Measurements from ENCODE around the gene PUM2.
A peak's percentile ranks its signal among the peaks of the same experiment; 100 is the strongest.

DNA sequence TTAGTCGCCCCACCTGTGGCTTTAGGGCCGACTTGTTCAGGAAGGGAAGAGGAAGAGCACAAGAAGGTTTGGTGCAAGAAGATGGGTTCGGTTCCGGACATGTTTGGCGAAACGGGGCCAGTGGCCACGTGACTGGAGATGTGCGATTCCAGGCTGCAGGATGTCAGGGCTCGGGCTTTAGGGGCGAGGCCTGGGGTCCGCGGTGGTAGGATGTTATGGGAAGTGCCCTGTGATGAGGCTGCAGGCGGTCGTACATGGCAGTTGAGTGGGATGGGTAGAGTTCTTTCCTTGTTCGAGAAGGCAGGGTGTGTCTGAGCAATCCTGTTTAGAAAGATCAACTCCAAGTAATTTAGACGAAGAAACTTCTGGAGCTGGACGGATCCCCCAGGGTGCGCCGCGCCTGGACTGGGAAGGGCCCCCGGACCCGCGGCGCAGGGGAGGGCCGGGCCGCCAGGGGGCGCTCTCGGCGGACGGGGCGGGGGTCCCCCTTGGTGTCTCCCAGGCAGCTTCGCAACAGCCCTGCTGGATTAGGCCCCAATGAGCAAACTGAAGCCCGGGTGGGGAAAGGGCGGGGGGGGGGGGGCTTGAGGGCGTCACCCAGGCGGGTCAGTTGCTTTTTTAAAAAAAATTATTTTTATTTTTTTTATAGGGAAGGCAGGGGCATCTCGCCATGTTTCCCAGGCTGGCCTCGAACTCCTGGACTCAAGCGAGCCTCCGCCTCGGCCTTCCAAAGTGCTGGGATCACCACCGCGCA, 108.5 kb downstream of the PUM2 start:
- no peak for TF ChIP-seq POLR2AphosphoS5 (IDR thresholded peaks at IDR 0.05; ENCODE audit: low read depth, low read length)
- no peak for TF ChIP-seq SIN3A (IDR thresholded peaks at IDR 0.05; ENCODE audit: borderline replicate concordance, insufficient read depth, low read depth, low read length)
- TF ChIP-seq, protein P1, sequence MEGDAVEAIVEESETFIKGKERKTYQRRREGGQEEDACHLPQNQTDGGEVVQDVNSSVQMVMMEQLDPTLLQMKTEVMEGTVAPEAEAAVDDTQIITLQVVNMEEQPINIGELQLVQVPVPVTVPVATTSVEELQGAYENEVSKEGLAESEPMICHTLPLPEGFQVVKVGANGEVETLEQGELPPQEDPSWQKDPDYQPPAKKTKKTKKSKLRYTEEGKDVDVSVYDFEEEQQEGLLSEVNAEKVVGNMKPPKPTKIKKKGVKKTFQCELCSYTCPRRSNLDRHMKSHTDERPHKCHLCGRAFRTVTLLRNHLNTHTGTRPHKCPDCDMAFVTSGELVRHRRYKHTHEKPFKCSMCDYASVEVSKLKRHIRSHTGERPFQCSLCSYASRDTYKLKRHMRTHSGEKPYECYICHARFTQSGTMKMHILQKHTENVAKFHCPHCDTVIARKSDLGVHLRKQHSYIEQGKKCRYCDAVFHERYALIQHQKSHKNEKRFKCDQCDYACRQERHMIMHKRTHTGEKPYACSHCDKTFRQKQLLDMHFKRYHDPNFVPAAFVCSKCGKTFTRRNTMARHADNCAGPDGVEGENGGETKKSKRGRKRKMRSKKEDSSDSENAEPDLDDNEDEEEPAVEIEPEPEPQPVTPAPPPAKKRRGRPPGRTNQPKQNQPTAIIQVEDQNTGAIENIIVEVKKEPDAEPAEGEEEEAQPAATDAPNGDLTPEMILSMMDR (IDR thresholded peaks at IDR 0.05), result peak; percentile 80
- TF ChIP-seq, protein P2, sequence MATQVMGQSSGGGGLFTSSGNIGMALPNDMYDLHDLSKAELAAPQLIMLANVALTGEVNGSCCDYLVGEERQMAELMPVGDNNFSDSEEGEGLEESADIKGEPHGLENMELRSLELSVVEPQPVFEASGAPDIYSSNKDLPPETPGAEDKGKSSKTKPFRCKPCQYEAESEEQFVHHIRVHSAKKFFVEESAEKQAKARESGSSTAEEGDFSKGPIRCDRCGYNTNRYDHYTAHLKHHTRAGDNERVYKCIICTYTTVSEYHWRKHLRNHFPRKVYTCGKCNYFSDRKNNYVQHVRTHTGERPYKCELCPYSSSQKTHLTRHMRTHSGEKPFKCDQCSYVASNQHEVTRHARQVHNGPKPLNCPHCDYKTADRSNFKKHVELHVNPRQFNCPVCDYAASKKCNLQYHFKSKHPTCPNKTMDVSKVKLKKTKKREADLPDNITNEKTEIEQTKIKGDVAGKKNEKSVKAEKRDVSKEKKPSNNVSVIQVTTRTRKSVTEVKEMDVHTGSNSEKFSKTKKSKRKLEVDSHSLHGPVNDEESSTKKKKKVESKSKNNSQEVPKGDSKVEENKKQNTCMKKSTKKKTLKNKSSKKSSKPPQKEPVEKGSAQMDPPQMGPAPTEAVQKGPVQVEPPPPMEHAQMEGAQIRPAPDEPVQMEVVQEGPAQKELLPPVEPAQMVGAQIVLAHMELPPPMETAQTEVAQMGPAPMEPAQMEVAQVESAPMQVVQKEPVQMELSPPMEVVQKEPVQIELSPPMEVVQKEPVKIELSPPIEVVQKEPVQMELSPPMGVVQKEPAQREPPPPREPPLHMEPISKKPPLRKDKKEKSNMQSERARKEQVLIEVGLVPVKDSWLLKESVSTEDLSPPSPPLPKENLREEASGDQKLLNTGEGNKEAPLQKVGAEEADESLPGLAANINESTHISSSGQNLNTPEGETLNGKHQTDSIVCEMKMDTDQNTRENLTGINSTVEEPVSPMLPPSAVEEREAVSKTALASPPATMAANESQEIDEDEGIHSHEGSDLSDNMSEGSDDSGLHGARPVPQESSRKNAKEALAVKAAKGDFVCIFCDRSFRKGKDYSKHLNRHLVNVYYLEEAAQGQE (IDR thresholded peaks at IDR 0.05; ENCODE audit: insufficient read depth in 1 of 2, low read depth in 2 of 2, low read length in 1 of 2), result no peak
- no peak for TF ChIP-seq TCF7L2 (IDR thresholded peaks at IDR 0.05; ENCODE audit: low read depth, low read length)
